HG03060 (cell line): ENCODE results near the gene MSMP.

Experiments
- ATAC-seq: cut with Tn5 transposase; IDR thresholded peaks from one replicate; pipeline ENCODE4 v1.9.1; 2021; ENCODE audit warnings: low read depth, moderate number of reproducible peaks; ENCODE audit not compliant: unreplicated experiment

The MSMP gene

DNA sequence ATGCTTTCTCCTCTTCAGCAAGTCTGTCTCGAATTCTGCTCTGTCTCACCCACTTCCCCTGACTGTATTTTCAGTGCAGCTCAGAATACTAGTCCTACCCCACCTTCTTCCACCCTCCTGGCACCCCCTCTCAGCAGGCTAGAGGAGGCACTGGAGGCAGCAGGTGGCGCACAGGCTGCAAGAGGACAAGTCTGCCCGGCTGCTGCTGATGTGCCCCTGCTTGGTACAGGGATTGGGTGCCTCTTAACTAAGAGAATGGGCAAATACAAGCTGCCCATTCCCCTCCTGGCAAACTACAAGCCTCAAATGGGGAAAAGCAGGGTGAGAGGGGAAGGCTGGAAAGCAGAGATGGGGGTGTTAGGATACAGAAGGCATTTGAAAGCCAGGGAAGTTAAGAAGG, 27.1 kb downstream of the MSMP start:
- ATAC-seq = no peak

DNA sequence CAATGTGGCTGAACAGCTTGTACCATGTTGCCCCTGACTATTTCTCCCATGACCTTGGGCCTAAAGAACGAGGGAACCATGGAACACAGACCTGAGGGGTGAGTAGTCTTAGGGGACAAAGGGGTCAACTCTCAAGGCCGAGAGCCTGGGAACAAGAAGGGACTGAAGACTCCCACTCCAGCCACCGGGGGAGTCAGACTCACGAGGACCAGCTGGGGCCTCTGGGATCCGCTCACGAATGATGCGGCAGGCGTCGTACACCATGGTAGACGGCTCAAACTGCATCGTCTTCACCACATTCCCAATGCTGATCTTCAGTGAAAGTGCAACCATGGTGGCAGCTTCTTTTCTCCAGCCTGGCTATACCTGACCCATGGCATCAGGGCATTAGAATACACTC, 28.7 kb downstream of the MSMP start:
- ATAC-seq = no peak

DNA sequence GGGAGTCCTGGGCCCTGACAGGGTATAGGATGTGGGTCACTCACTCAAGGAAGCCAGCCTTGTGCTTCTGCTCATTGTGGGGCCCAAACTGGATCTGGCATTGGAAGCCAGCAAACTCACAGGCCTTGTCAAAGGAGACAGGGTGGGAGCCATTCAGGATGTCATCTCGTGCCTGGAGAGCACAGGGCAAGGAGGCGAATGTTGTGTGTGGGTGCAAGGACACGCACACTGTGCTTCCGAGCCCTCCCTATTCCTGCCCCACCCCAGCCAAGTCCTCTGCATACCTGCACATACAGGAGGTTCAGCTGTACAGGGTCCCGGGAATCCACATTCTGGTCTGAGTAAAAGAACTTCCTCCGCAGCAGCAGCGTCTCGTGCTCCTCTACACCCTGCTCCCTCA, 30.2 kb downstream of the MSMP start:
- no peak for ATAC-seq

DNA sequence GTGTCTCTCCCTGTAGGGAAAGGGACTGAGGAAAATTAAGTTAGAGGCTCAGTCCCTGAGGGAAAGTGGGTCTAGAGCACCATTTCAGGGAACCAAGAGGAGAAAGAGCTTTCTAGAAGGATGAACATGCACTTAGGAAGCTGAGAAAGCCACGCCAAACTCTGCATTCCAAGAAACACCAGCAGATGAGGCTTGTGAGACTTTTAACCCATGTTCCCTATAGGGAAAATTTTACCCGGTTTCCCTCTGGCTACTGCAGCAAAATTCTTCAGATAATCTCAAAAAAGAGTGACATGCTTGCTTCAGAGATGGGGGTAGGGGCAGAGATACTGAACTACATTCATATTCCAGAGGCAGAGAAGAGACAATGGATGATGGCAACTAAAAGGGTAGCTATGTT, 30.6 kb downstream of the MSMP start:
- no peak for ATAC-seq

DNA sequence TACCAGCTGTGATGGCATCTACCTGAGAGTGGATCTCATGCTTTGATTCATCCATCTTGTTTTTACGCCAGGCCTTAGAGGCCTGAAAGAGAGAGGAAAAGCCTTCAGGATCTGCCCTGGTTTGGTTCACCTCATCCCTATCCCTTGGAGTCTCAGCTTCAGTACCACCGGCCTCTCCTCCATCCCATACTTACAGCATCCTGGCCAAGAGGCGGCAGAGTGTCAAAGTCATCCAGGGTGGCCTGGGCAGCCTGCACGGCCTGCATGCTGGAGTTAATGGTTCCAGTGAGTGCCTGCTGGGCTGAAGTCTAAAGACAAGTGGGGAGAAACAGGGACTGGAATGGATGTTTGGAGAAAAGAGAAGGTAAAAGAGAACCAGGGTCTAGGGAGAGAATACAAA, 34.5 kb downstream of the MSMP start:
- ATAC-seq = no peak

DNA sequence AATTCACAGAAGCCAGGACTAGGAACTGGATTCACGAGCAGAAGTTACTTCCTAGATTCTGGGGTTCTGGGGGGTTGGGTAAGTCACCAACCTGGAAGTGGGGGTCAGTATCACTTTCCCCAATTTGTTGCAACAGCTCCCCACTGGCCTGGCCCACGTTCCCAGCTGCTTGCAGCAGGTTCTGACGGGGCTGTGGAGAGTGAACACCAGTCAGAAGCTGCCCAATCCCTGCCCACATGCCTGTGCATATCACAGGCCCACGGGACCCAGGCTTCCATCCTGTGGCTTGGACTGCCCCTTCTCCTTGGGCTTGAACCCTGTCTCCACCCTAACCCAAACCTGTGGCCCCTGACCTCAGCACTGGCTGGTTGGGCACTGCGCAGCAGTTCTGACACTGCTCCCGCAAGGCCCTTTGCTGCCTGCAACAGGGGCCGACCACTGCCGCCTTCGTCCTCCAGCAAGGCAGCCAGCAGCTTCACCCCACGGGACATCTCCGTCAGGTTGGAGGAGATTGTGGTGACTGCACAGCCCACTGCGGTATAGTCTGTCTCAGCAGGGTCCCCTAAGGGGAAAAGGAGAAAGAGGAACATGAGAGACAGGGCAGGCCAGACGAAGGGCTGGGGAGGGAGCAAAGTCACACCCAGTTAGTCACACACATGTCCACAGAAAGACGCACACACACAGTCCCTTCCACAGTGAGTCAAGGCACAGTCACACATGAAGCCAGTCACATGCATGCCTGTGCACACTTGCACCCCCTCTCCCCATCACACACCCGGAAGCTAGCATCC, 35.2 kb downstream of the MSMP start:
- no peak for ATAC-seq

DNA sequence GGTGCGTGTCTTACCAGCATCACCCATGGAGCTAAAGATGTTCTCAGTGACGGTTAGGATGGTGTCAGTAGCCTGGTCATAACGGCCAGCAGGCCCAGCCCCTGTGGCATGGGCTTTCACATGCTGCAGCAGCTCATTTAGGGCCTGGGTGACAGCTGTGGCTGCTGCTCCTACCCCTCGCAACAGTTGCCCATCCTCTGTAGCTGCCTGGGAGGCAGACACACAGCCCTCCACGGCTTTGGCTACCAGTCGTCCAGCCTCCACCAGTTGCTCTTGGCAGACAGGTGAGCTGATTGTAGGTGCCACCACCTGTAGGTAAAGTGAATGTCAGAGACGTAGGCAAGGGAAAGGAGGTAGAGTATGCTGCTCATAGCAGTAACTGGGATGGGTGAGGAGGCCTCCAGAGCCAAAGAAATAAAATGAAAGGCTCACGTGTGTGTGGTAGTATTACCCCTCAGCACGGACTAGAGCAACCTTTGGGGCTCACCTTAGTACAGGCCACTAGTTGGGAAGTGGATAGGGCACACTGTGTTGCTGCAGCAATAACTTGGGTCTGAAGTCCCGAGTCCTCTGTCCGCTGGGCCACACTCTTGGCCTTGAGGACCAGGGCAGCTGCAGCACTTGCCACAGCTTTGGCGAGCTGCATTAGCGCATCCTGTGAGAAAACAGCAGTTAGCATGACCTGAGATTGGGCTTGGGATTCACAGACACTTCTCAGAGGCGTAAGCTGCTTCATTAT, 36.8 kb downstream of the MSMP start:
- no peak for ATAC-seq

DNA sequence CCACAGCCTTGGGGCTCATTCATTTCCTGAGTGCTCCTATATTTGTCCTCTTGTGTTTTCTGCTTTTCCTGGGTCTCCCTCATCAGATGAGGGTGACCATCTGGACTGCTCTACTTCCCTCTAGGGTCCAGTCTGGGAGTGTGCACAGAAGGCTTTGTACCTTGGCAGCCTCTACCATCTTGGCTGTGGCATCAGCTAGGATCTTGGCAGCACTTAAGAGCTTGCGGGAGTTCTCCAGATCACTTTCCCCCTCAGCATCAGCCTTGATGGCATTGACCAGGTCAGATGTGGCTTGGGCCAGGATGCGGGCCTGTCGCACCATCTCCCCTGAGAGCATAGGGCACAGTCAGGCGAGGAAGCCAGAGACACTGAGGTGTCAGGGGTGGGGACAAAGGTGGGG, 37.8 kb downstream of the MSMP start:
- no peak for ATAC-seq

DNA sequence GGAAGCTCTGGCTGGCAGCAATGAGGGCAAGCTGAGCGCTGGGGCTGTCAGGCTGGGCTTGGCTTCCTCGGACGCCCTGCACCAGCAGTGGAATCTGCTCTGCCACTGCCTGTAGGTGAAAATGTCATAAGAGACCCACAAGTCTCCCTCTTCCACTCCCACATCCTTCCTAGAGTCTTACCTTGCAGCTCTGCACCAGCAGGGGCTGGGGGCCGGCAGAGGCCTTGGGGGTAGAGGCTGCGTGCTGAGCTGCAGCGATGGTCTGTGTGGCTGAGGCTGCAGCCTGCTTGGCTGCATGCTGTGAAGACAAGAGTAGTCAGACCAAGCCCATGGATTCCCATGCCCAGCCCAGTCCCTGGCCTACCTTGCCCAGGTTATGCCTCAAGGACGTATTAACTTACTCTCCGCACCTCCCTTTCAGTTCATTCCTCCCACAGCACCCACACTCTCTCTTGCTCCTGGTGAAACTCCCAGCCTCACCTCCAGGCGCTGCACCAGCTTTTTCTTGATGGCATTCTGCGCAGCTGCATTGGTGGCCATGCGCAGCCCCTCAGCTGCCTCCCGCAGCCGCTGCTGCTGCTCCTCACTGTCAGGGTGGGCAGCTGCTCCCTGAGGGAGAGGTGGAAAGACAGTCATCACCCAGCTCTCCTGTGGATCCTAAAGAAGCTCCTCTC, 39.4 kb downstream of the MSMP start:
- ATAC-seq = no peak

DNA sequence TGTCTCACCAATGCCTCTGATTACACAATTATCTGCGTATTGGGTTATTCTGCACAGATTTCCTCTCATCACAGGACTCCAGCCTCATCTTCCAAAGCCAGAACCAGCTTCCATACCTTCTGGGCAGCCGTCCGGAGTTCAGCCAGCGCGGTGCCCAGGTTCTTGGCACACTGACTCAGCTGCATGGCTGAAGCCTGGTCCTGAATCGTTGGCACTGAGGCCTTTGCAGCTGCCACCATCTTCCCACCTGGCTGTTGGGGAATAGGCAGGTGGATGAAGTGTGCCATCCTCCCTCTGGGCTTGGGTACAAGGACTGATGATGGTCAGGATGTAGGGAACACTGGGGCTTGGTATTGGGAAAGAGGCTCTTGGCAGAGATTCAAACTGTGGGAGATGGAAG, 40.0 kb downstream of the MSMP start:
- no peak for ATAC-seq

DNA sequence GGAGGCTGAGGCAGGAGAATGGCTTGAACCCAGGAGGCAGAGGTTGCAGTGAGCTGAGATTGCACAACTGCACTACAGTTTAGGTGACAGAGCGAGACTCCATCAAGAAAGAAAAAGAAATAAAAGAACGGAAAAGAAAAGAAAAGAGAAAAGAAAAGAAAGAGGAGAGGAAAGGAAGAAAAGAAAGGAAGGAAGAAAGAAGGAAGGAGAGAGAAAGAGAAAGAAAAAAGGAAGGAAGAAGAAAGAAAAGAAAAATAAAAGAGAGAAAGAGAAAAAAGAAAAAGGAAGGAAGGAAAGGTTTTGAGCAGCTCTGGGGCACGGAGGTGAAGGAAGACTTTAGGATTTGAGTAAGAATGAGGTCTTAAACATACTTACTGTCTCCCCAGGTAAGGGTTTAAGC, 40.5 kb downstream of the MSMP start:
- ATAC-seq = no peak

DNA sequence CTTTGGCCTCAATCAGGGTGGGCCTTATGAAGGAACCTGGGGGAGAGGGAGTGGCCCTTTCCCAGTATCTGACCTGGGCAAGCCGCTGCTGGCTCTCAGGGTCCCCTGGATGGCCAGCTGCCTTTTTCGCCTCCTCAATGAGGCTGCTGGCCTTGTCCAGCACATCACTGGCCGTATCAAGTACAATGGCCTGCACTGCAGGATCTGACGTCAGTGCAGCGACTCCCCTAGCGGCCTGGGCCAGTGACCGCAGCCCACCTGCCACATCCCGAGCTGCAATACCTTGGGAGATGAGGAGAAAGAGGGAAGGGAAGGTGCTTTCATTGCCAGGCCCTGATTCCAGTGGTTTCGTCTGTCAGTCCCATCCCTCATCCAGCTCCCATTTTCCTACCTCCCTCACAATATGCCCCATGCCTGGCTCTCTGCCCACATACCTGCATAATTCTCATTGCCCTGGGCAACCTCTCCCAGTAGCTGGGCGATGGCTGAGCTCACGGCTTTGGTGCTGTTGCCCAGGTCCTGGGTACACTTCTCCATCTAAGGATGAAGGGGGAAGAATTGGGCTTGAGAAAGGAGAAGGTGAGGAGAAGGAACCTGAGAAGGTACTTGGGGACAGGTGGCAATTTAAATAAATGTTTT, 41.2 kb downstream of the MSMP start:
- ATAC-seq = no peak

DNA sequence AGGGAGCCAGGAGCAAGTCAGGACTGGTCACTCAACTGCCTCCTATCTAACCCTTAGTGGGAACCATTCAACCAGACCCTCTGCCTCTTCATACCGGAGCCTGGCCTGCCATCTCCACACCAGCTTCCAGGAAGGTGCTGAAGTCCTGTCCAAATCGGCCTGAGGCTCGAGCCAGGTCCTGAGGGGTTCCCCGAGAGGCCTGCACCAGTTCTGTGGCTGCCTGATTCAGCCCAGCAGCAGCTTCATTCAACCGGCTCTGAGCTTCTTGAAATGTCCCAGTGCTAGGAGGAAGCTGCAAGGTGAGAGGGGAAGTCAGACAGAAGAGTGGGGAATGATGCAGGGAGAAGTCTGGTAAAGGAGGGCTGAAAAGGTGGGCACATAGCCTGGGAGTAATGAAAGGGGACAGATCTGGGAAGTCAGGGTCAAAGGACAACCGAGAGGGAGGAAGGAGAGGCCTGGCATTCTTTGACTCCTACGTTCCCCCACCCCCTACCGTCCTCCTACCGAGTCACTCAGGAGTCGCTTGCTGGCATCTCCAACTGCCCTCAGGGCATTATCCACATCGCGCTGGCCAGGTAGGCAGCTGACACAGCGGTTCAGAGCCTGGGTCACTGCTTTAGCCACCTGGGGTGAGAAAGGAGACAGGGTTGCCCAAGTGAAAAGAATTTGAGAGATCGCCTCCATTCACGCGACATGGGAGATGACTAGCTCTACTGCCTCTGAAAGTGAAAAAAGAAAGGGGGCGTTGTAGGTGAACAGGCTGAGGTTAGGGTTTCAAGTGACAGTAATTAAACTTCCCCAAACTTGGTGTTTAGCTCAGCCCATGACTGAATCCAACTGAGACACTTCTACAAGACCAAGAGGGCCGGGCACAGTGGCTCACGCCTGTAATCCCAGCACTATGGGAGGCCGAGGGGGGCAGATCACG, 42.3 kb downstream of the MSMP start:
- ATAC-seq = no peak

DNA sequence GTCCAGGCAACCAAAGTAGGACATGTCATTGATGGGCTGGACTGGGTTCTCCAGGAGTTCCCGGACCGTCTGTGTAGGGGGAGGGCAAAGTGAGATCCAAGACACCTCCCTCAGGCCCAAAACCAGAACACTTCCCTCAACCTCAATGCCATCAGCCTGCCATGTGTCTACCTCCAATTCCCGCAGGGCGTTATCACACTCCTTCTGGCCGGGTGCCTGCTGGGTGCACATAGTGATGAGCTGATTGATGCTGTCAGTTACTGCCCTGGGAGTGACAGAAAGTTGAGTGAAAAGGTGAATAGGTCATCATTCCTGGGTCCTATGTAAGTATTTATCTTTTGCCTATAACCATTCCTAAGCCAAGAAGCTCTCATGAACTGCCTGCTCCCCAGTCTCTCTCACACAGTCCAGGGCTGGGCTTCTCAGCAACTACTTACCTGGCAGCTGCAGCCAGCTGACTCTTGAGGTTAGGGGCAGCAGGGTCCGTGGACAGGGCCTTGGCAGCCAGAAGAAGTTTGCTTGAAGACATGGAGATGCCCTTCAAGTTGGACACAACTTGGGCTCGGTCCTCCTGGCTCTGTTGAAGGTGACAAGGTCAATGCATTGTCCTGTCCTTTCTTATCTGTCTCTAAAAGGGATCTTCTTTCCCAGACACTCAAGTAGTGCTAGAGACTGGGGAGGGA, 43.1 kb downstream of the MSMP start:
- no peak for ATAC-seq

DNA sequence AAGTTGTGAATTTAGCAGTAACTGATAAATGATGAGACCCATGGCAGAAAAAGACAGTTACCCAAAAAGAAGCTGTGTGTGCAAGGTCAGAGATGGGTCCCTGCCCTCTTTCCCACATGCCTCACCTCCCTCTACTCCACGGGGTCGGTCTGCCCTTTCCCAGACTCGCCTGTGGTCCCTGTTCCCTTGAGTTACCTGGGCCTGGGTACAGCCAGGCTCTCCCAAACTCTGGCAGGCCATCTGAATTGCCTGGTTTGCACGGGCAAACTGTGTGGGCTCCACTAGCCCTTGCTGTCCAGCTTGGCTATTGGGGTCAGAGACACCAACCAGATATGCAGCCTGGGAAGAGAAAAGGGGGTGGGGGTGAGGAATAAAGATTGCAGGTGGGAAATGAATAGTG, 45.9 kb downstream of the MSMP start:
- ATAC-seq = no peak

DNA sequence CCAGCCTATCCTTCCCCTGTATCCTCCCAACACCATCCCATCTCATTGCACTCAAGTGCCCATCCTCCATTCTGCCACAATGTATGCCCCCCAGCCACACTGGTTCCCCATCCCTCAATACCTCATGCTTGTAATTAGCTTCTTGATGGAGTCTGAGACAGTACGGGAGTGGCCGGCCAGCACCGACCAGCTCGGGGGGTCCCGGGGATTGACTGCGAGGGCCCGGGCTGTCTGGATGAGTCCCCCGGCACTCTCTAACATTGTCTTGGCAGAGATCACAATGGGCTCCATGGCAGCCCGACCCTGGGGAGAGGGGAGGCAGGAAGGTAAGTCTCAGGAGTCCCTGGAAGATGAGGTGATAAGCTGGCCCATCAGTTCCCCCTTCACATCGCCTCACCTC, 47.1 kb downstream of the MSMP start:
- no peak for ATAC-seq

DNA sequence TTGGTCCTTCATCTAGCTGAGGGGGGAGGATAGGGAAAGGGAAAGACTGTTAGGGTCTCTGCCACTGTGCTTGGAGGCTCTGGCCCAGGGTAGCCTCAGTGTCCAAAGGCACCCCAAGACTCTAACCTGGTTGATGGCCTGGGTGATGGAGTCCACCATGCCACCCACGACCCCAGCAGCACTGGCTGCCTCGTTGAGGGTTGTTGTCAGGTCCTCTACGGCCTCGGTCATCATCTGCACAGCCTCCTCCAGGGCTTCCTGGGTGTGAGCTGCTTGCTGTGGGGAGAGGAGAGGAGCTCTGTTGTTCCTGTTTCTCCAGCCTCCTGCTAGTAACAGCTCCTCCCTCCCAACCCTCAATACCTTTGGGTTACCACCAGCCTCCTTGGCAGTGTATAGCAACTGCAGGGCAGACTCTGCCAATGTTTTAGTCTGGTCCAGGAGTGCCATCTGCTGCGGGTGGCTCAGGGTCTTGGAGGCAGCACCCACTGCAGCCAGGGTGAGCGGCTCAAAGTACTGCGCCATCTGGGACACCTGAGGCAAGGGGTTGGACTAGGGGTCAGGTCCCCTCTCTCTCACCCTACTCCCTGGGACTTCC, 48.1 kb downstream of the MSMP start:
- no peak for ATAC-seq

DNA sequence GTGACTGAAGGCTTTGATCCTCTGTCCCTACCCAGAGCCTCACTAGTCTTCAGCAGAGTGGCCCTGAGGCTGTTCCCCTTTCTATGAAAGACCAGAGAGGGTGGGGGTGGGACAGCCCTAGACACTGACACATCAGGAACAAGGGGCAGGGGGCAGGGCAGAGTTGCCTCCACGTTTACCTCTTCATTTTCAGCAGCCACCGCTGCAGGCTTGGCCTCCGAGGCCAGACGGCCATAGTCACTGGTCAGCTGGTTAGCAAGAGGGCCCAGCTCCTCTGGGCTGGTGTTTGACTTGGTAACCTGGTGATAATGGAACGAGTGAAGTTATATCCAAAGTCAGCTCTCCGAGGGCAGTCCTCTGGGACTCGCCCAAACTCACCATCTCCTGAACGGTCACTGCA, 48.7 kb downstream of the MSMP start:
- no peak for ATAC-seq
